GM23338 (cell line): ENCODE data around the gene REV3L. TPM values are rescaled to one million over a fixed set of nuclear protein-coding genes. Genes with fewer than 3 reads are reported as not detected.

Source experiments
- ATAC-seq: fragments of 200-7000 bp; cut with Tn5 transposase; 3 replicates; pipeline ENCODE4 v1.9.1; 2020
- DNase-seq: peaks from one replicate; pipeline ENCODE4 v3.0.0-alpha.2; 2015; ENCODE audit warnings: low spot score
- H2AFZ ChIP-seq: fragments of 200-600 bp; sonication (generic); 2 replicates; pipeline ENCODE4 v1.8.0; 2016; ENCODE audit warnings: antibody characterized with exemption, mild to moderate bottlenecking, moderate library complexity
- H3F3A ChIP-seq: fragments of 200-600 bp; sonication (generic); replicated peaks from 2 replicates; pipeline ENCODE4 v1.8.0; 2017; ENCODE audit warnings: antibody characterized with exemption, mixed run types, low read depth
- H3K27ac ChIP-seq: fragments of 200-600 bp; sonication (generic); 2 replicates; pipeline ENCODE4 v1.6.1; 2016; ENCODE audit warnings: low read depth
- H3K27me3 ChIP-seq: fragments of 200-600 bp; sonication (generic); 2 replicates; pipeline ENCODE4 v1.8.0; 2016; ENCODE audit warnings: mild to moderate bottlenecking, mixed run types, moderate library complexity; ENCODE audit not compliant: insufficient read depth
- H3K36me3 ChIP-seq: fragments of 200-600 bp; sonication (generic); 2 replicates; pipeline ENCODE4 v1.8.0; 2016; ENCODE audit warnings: mild to moderate bottlenecking; ENCODE audit not compliant: insufficient read depth
- H3K4me1 ChIP-seq: fragments of 200-600 bp; sonication (generic); 2 replicates; pipeline ENCODE4 v1.8.0; 2016; ENCODE audit warnings: mild to moderate bottlenecking, moderate library complexity; ENCODE audit not compliant: insufficient read depth
- H3K4me2 ChIP-seq: fragments of 200-600 bp; sonication (generic); 2 replicates; pipeline ENCODE4 v1.7.1; 2017; ENCODE audit warnings: mixed run types
- H3K4me3 ChIP-seq: fragments of 200-600 bp; sonication (generic); 2 replicates; pipeline ENCODE4 v1.6.1; 2016; ENCODE audit warnings: mixed run types
- H3K79me2 ChIP-seq: fragments of 200-600 bp; sonication (generic); replicated peaks from 2 replicates; pipeline ENCODE4 v1.8.0; 2017; ENCODE audit warnings: mild to moderate bottlenecking; ENCODE audit not compliant: insufficient read depth
- H3K9me2 ChIP-seq: fragments of 200-600 bp; sonication (generic); 2 replicates; pipeline ENCODE4 v1.8.0; 2017; ENCODE audit not compliant: insufficient read depth
- H4K20me1 ChIP-seq: fragments of 200-600 bp; sonication (generic); replicated peaks from 2 replicates; pipeline ENCODE4 v1.8.0; 2017; ENCODE audit warnings: mild to moderate bottlenecking; ENCODE audit not compliant: insufficient read depth
- H3K27ac Mint-ChIP-seq: 2 replicates; pipeline ENCODE4 v1.8.0; 2020; ENCODE audit warnings: inconsistent platforms, mild to moderate bottlenecking, moderate library complexity, mixed read lengths
- H3K27me3 Mint-ChIP-seq: 3 replicates; pipeline ENCODE4 v1.8.0; 2022; ENCODE audit warnings: low read depth, mild to moderate bottlenecking, moderate library complexity, mixed read lengths, inconsistent platforms; ENCODE audit not compliant: insufficient read depth, poor library complexity
- H3K36me3 Mint-ChIP-seq: 3 replicates; pipeline ENCODE4 v1.8.0; 2021; ENCODE audit warnings: low read depth, mild to moderate bottlenecking, inconsistent platforms, moderate library complexity, mixed read lengths
- H3K4me1 Mint-ChIP-seq: 3 replicates; pipeline ENCODE4 v1.8.0; 2020; ENCODE audit warnings: mild to moderate bottlenecking, inconsistent platforms, mixed read lengths
- H3K4me3 Mint-ChIP-seq: 3 replicates; pipeline ENCODE4 v1.8.0; 2021; ENCODE audit warnings: moderate library complexity, mild to moderate bottlenecking, inconsistent platforms, mixed read lengths
- H3K9me3 Mint-ChIP-seq: 3 replicates; pipeline ENCODE4 v1.8.0; 2020; ENCODE audit warnings: moderate library complexity, mild to moderate bottlenecking, inconsistent platforms, mixed read lengths
- CTCF ChIP-seq, 2 experiments: fragments of 200-600 bp in 1 of 2; sonication (generic) in 1 of 2; conservative IDR thresholded peaks; 2 replicates each; pipeline versions ENCODE4 v1.5.1 to v1.6.1; 2016 to 2017; ENCODE audit warnings: antibody characterized with exemption in 2 of 2, low read depth in 2 of 2, mild to moderate bottlenecking in 2 of 2, moderate library complexity in 1 of 2
- JUNB ChIP-seq: IDR thresholded peaks from one replicate; pipeline ENCODE4 v1.6.1; 2016; ENCODE audit warnings: antibody characterized with exemption; ENCODE audit not compliant: unreplicated experiment
- NANOG ChIP-seq: IDR thresholded peaks from 2 replicates; pipeline ENCODE4 v1.6.1; 2016; ENCODE audit warnings: antibody characterized with exemption, borderline replicate concordance
- polyA plus RNA-seq: library from polyadenylated mRNA; unstranded; fragments of >200 nt; fragmentation: Nextera tagmentation; extraction: Ambion mirVana; gene quantifications from 2 replicates; pipeline ENCODE4 v1.2.1, GENCODE V29; 2016
- total RNA-seq: library from RNA; depleted of rRNA; stranded (reverse); fragments of >200 nt; shearing (Covaris generic); gene quantifications from 2 replicates; pipeline ENCODE4 v1.2.3, GENCODE V29; 2014
- TF ChIP-seq, protein P1 (sequence below): IDR thresholded peaks from one replicate; pipeline ENCODE4 v1.6.1; 2018; ENCODE audit warnings: antibody characterized with exemption; ENCODE audit not compliant: unreplicated experiment
- TF ChIP-seq, protein P2 (sequence below): IDR thresholded peaks from 2 replicates; pipeline ENCODE4 v1.6.1; 2016; ENCODE audit warnings: antibody characterized with exemption
- TF ChIP-seq, protein P3 (sequence below): fragments of 250-450 bp; sonication (Bioruptor Pico); IDR thresholded peaks from 2 replicates; pipeline ENCODE4 v1.5.0; 2020; ENCODE audit warnings: mild to moderate bottlenecking, moderate library complexity

The REV3L gene
- total and polyA plus RNA-seq, 2 experiments from 2014 or later: 8.3 to 13.1 TPM

DNA sequence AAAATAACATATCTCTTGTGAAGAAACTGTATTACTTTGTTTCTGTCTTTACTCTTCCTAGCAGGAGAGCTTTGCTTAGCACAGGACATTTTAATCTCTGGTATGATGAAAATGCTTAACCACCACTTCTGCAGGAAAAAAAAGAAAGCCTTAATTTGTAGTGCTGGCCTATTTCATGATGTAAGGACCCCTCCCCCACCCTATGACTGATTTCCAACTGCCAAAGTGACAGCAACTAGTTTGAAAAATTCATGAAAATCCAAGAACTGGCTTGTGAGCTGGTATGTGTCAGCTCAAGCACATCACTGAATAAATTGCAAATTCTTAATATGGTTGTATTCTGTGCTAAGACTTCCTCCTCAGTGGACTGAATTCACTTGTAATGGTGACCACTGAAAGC is 125.3 kb downstream of the REV3L start:
- no peaks in the 10 kb centered on the region for H3K36me3 ChIP-seq
- no peaks in the 10 kb centered on the region for H3K27me3 ChIP-seq
- ATAC-seq (no peak), DNase-seq (no peak)
- H3K27me3 Mint-ChIP-seq: peaks cover 4% of the 10 kb centered on the region
- no peaks in the 10 kb centered on the region for H3F3A ChIP-seq
- no peak overlapping the region for H3K4me3 Mint-ChIP-seq
- no peak overlapping the region for H3K27ac Mint-ChIP-seq
- TF ChIP-seq, protein P1, sequence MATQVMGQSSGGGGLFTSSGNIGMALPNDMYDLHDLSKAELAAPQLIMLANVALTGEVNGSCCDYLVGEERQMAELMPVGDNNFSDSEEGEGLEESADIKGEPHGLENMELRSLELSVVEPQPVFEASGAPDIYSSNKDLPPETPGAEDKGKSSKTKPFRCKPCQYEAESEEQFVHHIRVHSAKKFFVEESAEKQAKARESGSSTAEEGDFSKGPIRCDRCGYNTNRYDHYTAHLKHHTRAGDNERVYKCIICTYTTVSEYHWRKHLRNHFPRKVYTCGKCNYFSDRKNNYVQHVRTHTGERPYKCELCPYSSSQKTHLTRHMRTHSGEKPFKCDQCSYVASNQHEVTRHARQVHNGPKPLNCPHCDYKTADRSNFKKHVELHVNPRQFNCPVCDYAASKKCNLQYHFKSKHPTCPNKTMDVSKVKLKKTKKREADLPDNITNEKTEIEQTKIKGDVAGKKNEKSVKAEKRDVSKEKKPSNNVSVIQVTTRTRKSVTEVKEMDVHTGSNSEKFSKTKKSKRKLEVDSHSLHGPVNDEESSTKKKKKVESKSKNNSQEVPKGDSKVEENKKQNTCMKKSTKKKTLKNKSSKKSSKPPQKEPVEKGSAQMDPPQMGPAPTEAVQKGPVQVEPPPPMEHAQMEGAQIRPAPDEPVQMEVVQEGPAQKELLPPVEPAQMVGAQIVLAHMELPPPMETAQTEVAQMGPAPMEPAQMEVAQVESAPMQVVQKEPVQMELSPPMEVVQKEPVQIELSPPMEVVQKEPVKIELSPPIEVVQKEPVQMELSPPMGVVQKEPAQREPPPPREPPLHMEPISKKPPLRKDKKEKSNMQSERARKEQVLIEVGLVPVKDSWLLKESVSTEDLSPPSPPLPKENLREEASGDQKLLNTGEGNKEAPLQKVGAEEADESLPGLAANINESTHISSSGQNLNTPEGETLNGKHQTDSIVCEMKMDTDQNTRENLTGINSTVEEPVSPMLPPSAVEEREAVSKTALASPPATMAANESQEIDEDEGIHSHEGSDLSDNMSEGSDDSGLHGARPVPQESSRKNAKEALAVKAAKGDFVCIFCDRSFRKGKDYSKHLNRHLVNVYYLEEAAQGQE: no peak
- H4K20me1 ChIP-seq: no peaks in the 10 kb centered on the region; the same call in 1 of the 2 replicates
- H3K4me1 ChIP-seq: no peaks in the 10 kb centered on the region
- H3K79me2 ChIP-seq: no peaks in the 10 kb centered on the region
- H3K4me1 Mint-ChIP-seq: no peaks in the 10 kb centered on the region; the same call in 2 of the 3 replicates
- no peaks in the 10 kb centered on the region for H3K9me3 Mint-ChIP-seq
- no peak overlapping the region for H3K4me3 ChIP-seq
- no peaks in the 10 kb centered on the region for H3K36me3 Mint-ChIP-seq
- no peak overlapping the region for H2AFZ ChIP-seq
- H3K4me2 ChIP-seq: no peak overlapping the region
- H3K27ac ChIP-seq: no peak overlapping the region
- H3K9me2 ChIP-seq: no peaks in the 10 kb centered on the region

DNA sequence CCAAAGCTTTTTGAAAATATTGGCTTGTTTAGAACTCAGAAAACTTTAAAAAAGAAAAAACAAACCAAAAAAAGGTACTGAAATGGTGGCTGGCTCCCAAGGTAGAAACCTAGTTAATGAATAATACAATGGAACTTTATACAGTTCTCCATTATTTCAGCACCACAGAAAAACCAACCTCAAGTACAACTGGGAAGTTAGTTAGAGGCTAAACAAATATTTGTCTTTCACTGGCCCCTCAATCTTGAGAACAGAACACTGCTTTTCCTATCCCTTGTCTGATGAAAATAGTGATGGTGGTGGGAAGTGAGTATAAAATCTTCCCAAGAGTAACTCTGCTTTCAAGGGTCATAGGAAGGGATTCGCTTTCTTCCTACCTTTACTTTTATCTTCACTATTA is 126.5 kb downstream of the REV3L start:
- no peaks in the 10 kb centered on the region; the same call in 2 of the 3 replicates for H3K4me1 Mint-ChIP-seq
- no peak overlapping the region for H3K4me3 ChIP-seq
- no peak overlapping the region for H2AFZ ChIP-seq
- H3K36me3 ChIP-seq: no peaks in the 10 kb centered on the region
- no peak overlapping the region for H3K4me2 ChIP-seq
- no peak overlapping the region for H3K27ac ChIP-seq
- H3F3A ChIP-seq: no peaks in the 10 kb centered on the region
- DNase-seq (no peak), ATAC-seq (no peak)
- no peaks in the 10 kb centered on the region for H3K9me2 ChIP-seq
- H3K4me3 Mint-ChIP-seq: no peak overlapping the region
- H3K27ac Mint-ChIP-seq: no peak overlapping the region
- no peaks in the 10 kb centered on the region; the same call in 1 of the 2 replicates for H4K20me1 ChIP-seq
- H3K9me3 Mint-ChIP-seq: no peaks in the 10 kb centered on the region
- H3K36me3 Mint-ChIP-seq: no peaks in the 10 kb centered on the region
- no peaks in the 10 kb centered on the region for H3K27me3 ChIP-seq
- peaks cover 4% of the 10 kb centered on the region for H3K27me3 Mint-ChIP-seq
- no peaks in the 10 kb centered on the region for H3K79me2 ChIP-seq
- H3K4me1 ChIP-seq: no peaks in the 10 kb centered on the region
- no peak for TF ChIP-seq JUNB
- TF ChIP-seq, protein P2, sequence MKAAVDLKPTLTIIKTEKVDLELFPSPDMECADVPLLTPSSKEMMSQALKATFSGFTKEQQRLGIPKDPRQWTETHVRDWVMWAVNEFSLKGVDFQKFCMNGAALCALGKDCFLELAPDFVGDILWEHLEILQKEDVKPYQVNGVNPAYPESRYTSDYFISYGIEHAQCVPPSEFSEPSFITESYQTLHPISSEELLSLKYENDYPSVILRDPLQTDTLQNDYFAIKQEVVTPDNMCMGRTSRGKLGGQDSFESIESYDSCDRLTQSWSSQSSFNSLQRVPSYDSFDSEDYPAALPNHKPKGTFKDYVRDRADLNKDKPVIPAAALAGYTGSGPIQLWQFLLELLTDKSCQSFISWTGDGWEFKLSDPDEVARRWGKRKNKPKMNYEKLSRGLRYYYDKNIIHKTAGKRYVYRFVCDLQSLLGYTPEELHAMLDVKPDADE: no peak
- no peak for TF ChIP-seq NANOG
- TF ChIP-seq, protein P3, sequence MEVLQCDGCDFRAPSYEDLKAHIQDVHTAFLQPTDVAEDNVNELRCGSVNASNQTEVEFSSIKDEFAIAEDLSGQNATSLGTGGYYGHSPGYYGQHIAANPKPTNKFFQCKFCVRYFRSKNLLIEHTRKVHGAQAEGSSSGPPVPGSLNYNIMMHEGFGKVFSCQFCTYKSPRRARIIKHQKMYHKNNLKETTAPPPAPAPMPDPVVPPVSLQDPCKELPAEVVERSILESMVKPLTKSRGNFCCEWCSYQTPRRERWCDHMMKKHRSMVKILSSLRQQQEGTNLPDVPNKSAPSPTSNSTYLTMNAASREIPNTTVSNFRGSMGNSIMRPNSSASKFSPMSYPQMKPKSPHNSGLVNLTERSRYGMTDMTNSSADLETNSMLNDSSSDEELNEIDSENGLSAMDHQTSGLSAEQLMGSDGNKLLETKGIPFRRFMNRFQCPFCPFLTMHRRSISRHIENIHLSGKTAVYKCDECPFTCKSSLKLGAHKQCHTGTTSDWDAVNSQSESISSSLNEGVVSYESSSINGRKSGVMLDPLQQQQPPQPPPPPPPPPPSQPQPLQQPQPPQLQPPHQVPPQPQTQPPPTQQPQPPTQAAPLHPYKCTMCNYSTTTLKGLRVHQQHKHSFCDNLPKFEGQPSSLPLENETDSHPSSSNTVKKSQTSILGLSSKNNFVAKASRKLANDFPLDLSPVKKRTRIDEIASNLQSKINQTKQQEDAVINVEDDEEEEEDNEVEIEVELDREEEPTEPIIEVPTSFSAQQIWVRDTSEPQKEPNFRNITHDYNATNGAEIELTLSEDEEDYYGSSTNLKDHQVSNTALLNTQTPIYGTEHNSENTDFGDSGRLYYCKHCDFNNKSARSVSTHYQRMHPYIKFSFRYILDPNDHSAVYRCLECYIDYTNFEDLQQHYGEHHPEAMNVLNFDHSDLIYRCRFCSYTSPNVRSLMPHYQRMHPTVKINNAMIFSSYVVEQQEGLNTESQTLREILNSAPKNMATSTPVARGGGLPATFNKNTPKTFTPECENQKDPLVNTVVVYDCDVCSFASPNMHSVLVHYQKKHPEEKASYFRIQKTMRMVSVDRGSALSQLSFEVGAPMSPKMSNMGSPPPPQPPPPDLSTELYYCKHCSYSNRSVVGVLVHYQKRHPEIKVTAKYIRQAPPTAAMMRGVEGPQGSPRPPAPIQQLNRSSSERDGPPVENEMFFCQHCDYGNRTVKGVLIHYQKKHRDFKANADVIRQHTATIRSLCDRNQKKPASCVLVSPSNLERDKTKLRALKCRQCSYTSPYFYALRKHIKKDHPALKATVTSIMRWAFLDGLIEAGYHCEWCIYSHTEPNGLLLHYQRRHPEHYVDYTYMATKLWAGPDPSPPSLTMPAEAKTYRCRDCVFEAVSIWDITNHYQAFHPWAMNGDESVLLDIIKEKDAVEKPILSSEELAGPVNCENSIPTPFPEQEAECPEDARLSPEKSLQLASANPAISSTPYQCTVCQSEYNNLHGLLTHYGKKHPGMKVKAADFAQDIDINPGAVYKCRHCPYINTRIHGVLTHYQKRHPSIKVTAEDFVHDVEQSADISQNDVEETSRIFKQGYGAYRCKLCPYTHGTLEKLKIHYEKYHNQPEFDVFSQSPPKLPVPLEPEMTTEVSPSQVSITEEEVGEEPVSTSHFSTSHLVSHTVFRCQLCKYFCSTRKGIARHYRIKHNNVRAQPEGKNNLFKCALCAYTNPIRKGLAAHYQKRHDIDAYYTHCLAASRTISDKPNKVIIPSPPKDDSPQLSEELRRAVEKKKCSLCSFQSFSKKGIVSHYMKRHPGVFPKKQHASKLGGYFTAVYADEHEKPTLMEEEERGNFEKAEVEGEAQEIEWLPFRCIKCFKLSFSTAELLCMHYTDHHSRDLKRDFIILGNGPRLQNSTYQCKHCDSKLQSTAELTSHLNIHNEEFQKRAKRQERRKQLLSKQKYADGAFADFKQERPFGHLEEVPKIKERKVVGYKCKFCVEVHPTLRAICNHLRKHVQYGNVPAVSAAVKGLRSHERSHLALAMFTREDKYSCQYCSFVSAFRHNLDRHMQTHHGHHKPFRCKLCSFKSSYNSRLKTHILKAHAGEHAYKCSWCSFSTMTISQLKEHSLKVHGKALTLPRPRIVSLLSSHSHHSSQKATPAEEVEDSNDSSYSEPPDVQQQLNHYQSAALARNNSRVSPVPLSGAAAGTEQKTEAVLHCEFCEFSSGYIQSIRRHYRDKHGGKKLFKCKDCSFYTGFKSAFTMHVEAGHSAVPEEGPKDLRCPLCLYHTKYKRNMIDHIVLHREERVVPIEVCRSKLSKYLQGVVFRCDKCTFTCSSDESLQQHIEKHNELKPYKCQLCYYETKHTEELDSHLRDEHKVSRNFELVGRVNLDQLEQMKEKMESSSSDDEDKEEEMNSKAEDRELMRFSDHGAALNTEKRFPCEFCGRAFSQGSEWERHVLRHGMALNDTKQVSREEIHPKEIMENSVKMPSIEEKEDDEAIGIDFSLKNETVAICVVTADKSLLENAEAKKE (CRISPR knock-in tag): no peak
- TF ChIP-seq CTCF (conservative IDR thresholded peaks at IDR 0.05; ENCODE audit: low read depth in 2 of 2): no peak
